ENCODE measurements around the gene PHEX.

GRCh38 chrX:22095286-22095685, 63.2 kb downstream of the PHEX start:
- TF ChIP-seq, protein P1, sequence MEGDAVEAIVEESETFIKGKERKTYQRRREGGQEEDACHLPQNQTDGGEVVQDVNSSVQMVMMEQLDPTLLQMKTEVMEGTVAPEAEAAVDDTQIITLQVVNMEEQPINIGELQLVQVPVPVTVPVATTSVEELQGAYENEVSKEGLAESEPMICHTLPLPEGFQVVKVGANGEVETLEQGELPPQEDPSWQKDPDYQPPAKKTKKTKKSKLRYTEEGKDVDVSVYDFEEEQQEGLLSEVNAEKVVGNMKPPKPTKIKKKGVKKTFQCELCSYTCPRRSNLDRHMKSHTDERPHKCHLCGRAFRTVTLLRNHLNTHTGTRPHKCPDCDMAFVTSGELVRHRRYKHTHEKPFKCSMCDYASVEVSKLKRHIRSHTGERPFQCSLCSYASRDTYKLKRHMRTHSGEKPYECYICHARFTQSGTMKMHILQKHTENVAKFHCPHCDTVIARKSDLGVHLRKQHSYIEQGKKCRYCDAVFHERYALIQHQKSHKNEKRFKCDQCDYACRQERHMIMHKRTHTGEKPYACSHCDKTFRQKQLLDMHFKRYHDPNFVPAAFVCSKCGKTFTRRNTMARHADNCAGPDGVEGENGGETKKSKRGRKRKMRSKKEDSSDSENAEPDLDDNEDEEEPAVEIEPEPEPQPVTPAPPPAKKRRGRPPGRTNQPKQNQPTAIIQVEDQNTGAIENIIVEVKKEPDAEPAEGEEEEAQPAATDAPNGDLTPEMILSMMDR (IDR thresholded peaks at IDR 0.05; ENCODE audit: low read depth, low read length) = no peak
- TF ChIP-seq POLR2A (IDR thresholded peaks at IDR 0.05; ENCODE audit: extremely low read depth, insufficient read length) = no peak
- TF ChIP-seq, protein P2, sequence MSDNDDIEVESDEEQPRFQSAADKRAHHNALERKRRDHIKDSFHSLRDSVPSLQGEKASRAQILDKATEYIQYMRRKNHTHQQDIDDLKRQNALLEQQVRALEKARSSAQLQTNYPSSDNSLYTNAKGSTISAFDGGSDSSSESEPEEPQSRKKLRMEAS (IDR thresholded peaks at IDR 0.05; ENCODE audit: low read depth, low read length) = no peak

Data from NB4 (cell line).